Endothelial cell of umbilical vein (primary cell): ENCODE data around the gene ASIC1. TPM values are rescaled to one million over a fixed set of nuclear protein-coding genes. Genes with fewer than 3 reads are reported as not detected.

ENCODE experiments used
- BruUV-seq: library from RNA; stranded (reverse); fragments of 400-500 nt; replicated peaks from 2 replicates; lab custom pipeline; 2021; lab: Mats Ljungman, UMichigan
- CTCF ChIA-PET: fragments of 300-600, 350-600 bp; sonication (Branson Sonifier 250); formaldehyde crosslinking; loops from one replicate; lab custom pipeline; 2021; ENCODE audit warnings: antibody characterized with exemption, inconsistent platforms; lab: Charles Lee
- POLR2A ChIA-PET: fragments of 300-600, 350-600 bp; sonication (Branson Sonifier 250); formaldehyde crosslinking; loops from one replicate; lab custom pipeline; 2021; ENCODE audit warnings: antibody characterized with exemption, inconsistent platforms; lab: Charles Lee
- DNase-seq: peaks from one replicate; pipeline ENCODE4 v3.0.0-alpha.2; 2011; ENCODE audit warnings: low read depth, low spot score
- FAIRE-seq: peaks from 2 replicates; lab custom pipeline; 2011; peaks lifted over from hg19 to GRCh38; lab: Jason Lieb, UNC
- H2AFZ ChIP-seq: 2 replicates; pipeline ENCODE4 v1.6.0; 2012; ENCODE audit warnings: low read depth, low read length, control low read depth, inconsistent platforms
- H3K27ac ChIP-seq: 2 replicates; pipeline ENCODE4 v1.5.1; 2011; ENCODE audit warnings: low read depth, mild to moderate bottlenecking, control low read depth, low read length, moderate library complexity; ENCODE audit not compliant: insufficient read depth
- H3K27me3 ChIP-seq, 2 experiments: 2 replicates each; pipeline versions ENCODE4 v1.6.0 to v1.6.1; 2011; ENCODE audit warnings: low read length in 2 of 2, mixed read lengths in 1 of 2; ENCODE audit not compliant: control insufficient read depth in 2 of 2, insufficient read depth in 2 of 2
- H3K36me3 ChIP-seq, 2 experiments: 2 replicates in 1 of 2; 3 replicates in 1 of 2; pipeline ENCODE4 v1.5.1; 2011; ENCODE audit warnings: low read length in 2 of 2, mild to moderate bottlenecking in 1 of 2, moderate library complexity in 1 of 2; ENCODE audit not compliant: control insufficient read depth in 2 of 2, insufficient read depth in 2 of 2; ENCODE audit errors: extremely low read depth in 1 of 2
- H3K4me1 ChIP-seq: 3 replicates; pipeline ENCODE4 v1.5.1; 2011; ENCODE audit warnings: mild to moderate bottlenecking, low read length; ENCODE audit not compliant: control insufficient read depth, insufficient read depth; ENCODE audit errors: extremely low read depth
- H3K4me2 ChIP-seq: 2 replicates; pipeline ENCODE4 v1.6.1; 2011; ENCODE audit warnings: low read length, control low read depth, mixed read lengths; ENCODE audit not compliant: insufficient read depth
- H3K4me3 ChIP-seq, 3 experiments: fragments of 200-600 bp in 1 of 3; sonication (generic), shearing (Covaris generic) in 1 of 3; replicated peaks in 1 of 3; 2 replicates each; pipeline ENCODE4 v1.5.1; 2011 to 2016; ENCODE audit warnings: control low read depth in 3 of 3, low read length in 3 of 3, mild to moderate bottlenecking in 2 of 3, inconsistent platforms in 1 of 3, low read depth in 1 of 3, moderate library complexity in 1 of 3; ENCODE audit not compliant: insufficient read depth in 1 of 3
- H3K79me2 ChIP-seq: 2 replicates; pipeline ENCODE4 v1.6.0; 2012; ENCODE audit warnings: low read length, inconsistent platforms; ENCODE audit not compliant: control insufficient read depth, insufficient read depth
- H3K9ac ChIP-seq: replicated peaks from 2 replicates; pipeline ENCODE3; 2011; ENCODE audit warnings: low read length, control low read depth; ENCODE audit not compliant: insufficient read depth; ENCODE audit errors: extremely low read depth
- H3K9me1 ChIP-seq: replicated peaks from 3 replicates; pipeline ENCODE4 v1.6.0; 2011; ENCODE audit warnings: mild to moderate bottlenecking, low read length; ENCODE audit not compliant: control insufficient read depth, insufficient read depth; ENCODE audit errors: extremely low read depth
- H3K9me3 ChIP-seq: replicated peaks from 2 replicates; pipeline ENCODE4 v1.5.1; 2012; ENCODE audit warnings: low read length, inconsistent platforms; ENCODE audit not compliant: control insufficient read depth, insufficient read depth
- H4K20me1 ChIP-seq: replicated peaks from 2 replicates; pipeline ENCODE3; 2011; ENCODE audit warnings: mild to moderate bottlenecking, low read length; ENCODE audit not compliant: control insufficient read depth, insufficient read depth; ENCODE audit errors: extremely low read depth
- CTCF ChIP-seq, 2 donors: IDR thresholded peaks; 1 replicate in 1 of 2; 2 replicates in 1 of 2; pipeline ENCODE4 v1.5.1; 2011; ENCODE audit warnings: low read length in 2 of 2, mild to moderate bottlenecking in 2 of 2, moderate library complexity in 2 of 2, control low read depth in 1 of 2, inconsistent platforms in 1 of 2, low read depth in 1 of 2; ENCODE audit not compliant: insufficient read depth in 1 of 2; ENCODE audit errors: extremely low read depth in 1 of 2
- EZH2 ChIP-seq: IDR thresholded peaks from 2 replicates; pipeline ENCODE4 v1.6.1; 2012; ENCODE audit warnings: borderline replicate concordance, low read depth, mild to moderate bottlenecking, moderate library complexity, low read length, inconsistent platforms; ENCODE audit not compliant: severe bottlenecking
- FOS ChIP-seq: IDR thresholded peaks from 2 replicates; pipeline ENCODE4 v1.6.1; 2011; ENCODE audit warnings: mild to moderate bottlenecking, low read length, moderate library complexity, borderline replicate concordance; ENCODE audit not compliant: insufficient read depth
- GATA2 ChIP-seq: IDR thresholded peaks from 2 replicates; pipeline ENCODE4 v1.7.0; 2011; ENCODE audit warnings: low read depth, mild to moderate bottlenecking, moderate library complexity, mixed read lengths, low read length; ENCODE audit not compliant: insufficient read length, insufficient read depth
- JUN ChIP-seq: IDR thresholded peaks from 2 replicates; pipeline ENCODE4 v1.6.1; 2011; ENCODE audit warnings: borderline replicate concordance, low read depth; ENCODE audit not compliant: insufficient read length, insufficient read depth
- MAX ChIP-seq: IDR thresholded peaks from 2 replicates; pipeline ENCODE4 v1.6.1; 2011; ENCODE audit not compliant: insufficient read depth, insufficient read length
- MYC ChIP-seq: IDR thresholded peaks from one replicate; pipeline ENCODE4 v1.6.1; 2011; ENCODE audit warnings: mild to moderate bottlenecking, low read depth, low read length
- POLR2A ChIP-seq: IDR thresholded peaks from 2 replicates; pipeline ENCODE4 v1.6.1; 2012; ENCODE audit warnings: low read depth, mild to moderate bottlenecking, control low read depth, low read length
- POLR2AphosphoS5 ChIP-seq: IDR thresholded peaks from 2 replicates; pipeline ENCODE4 v1.6.1; 2012; ENCODE audit warnings: low read depth, mild to moderate bottlenecking, control low read depth, low read length, moderate library complexity; ENCODE audit not compliant: insufficient read depth
- dilution Hi-C: fragments of 300-500 bp; cut with MboI; formaldehyde crosslinking; loops from one replicate; pipeline ENCODE4 v1.15.0; 2019; ENCODE audit warnings: low sequenced_read_pairs; ENCODE audit not compliant: extremely low pct_ligation_motif_present
- intact Hi-C: fragments of 100-400 bp; cut with micrococcal nuclease; formaldehyde crosslinking; loops from one replicate; pipeline ENCODE4 v1.10.0; 2022
- polyA plus RNA-seq, 4 experiments: library from polyadenylated mRNA; depleted of rRNA in 3 of 4; stranded (reverse) in 3 of 4; unstranded in 1 of 4; fragments of >200 nt; gene quantifications; 2 replicates each; pipeline versions ENCODE4 v1.2.1 to v1.2.3, GENCODE V29; 2011 to 2012; ENCODE audit warnings: missing spikeins in 1 of 4
- total RNA-seq: library from RNA; stranded (reverse); gene quantifications from 2 replicates; pipeline ENCODE4 v1.2.3, GENCODE V29; 2021

Gene ASIC1
- total and polyA plus RNA-seq, 2 donors (not counting 3 experiments of a cell fraction or from before 2014, with no cell fraction given), result 0.53 to 0.66 TPM

GRCh38 chr12:50087151-50087550 lies 29.8 kb downstream of the ASIC1 start:
- intact Hi-C loops (no loop called here), dilution Hi-C loops (no loop called here)
- Histone ChIP-seq H3K4me3 (no peak overlapping the region), H3K9ac (no peak overlapping the region), H3K36me3 (peaks cover 25 to 31% of the 10 kb centered on the region in 2 experiments), H2AFZ (no peak overlapping the region), H3K27ac (peak overlapping the region; percentile 44), H3K27me3 (no peaks in the 10 kb centered on the region), H4K20me1 (no peaks in the 10 kb centered on the region), H3K9me3 (no peaks in the 10 kb centered on the region), H3K9me1 (no peaks in the 10 kb centered on the region), H3K4me1 (peaks cover 35% of the 10 kb centered on the region), H3K4me2 (peak overlapping the region; percentile 56), H3K79me2 (peaks cover 16% of the 10 kb centered on the region)
- CTCF ChIA-PET, result interaction anchor here (0.6 to 5.6 kb wide), 15 partner anchors 9 to 227 kb away, joined by 3 to 89 read pairs (median 8); partner anchors contain the start of genes CERS5, COX14 and GPD1
- DNase-seq (no peak), FAIRE-seq (no peak)
- POLR2A ChIA-PET, result no interaction called here
- no TSS peak for BruUV-seq
- TF ChIP-seq FOS (no peak), MAX (no peak), MYC (no peak), POLR2AphosphoS5 (no peak), GATA2 (no peak), EZH2 (no peak), POLR2A (no peak), JUN (no peak), CTCF (IDR thresholded peaks at IDR 0.05; ENCODE audit: extremely low read depth in 1 of 2, insufficient read depth in 1 of 2, low read depth in 1 of 2, low read length in 2 of 2) (no peak)
